PC-9 (cell line): ENCODE measurements around the gene UBR4. TPM values are rescaled to one million over a fixed set of nuclear protein-coding genes. Genes with fewer than 3 reads are reported as not detected.

Source experiments
- BruUV-seq: library from RNA; stranded (reverse); fragments of 400-500 nt; replicated peaks from 2 replicates; lab custom pipeline; 2021; lab: Mats Ljungman, UMichigan
- CTCF ChIA-PET: fragments of 300-600 bp; sonication (Branson Sonifier 250); formaldehyde crosslinking; loops from one replicate; lab custom pipeline; 2022; ENCODE audit warnings: antibody characterized with exemption; lab: Charles Lee
- POLR2A ChIA-PET: fragments of 300-600 bp; sonication (Branson Sonifier 250); formaldehyde crosslinking; loops from one replicate; lab custom pipeline; 2022; ENCODE audit warnings: antibody characterized with exemption; ENCODE audit not compliant: unreplicated experiment; lab: Charles Lee
- DNase-seq, 2 experiments: peaks; one replicate each; pipeline versions ENCODE4 v3.0.0 to v3.0.0-alpha.2; 2015 to 2022; ENCODE audit warnings: mixed read lengths in 1 of 2
- H2AFZ ChIP-seq: fragments of 200-600 bp; sonication (generic); 2 replicates; pipeline ENCODE4 v1.8.1; 2017; ENCODE audit warnings: antibody characterized with exemption
- H3F3A ChIP-seq: fragments of 200-600 bp; sonication (generic); 2 replicates; pipeline ENCODE4 v1.8.1; 2017; ENCODE audit warnings: antibody characterized with exemption, mild to moderate bottlenecking, low read depth; ENCODE audit not compliant: insufficient read depth
- H3K27ac ChIP-seq: fragments of 200-600 bp; sonication (generic); 2 replicates; pipeline ENCODE4 v1.6.1; 2016; ENCODE audit warnings: mixed run types
- H3K27me3 ChIP-seq: fragments of 200-600 bp; sonication (generic); 2 replicates; pipeline ENCODE4 v1.6.1; 2016; ENCODE audit warnings: low read depth, mixed run types; ENCODE audit not compliant: insufficient read depth
- H3K36me3 ChIP-seq: fragments of 200-600 bp; sonication (generic); 2 replicates; pipeline ENCODE4 v1.6.1; 2016; ENCODE audit warnings: low read depth, mixed run types
- H3K4me1 ChIP-seq: fragments of 200-600 bp; sonication (generic); replicated peaks from 2 replicates; pipeline ENCODE4 v1.6.1; 2016; ENCODE audit warnings: mixed run types; ENCODE audit not compliant: insufficient read depth
- H3K4me2 ChIP-seq: fragments of 200-600 bp; sonication (generic); 2 replicates; pipeline ENCODE4 v1.6.1; 2017; ENCODE audit warnings: mixed run types
- H3K4me3 ChIP-seq: fragments of 200-600 bp; sonication (generic); 2 replicates; pipeline ENCODE4 v1.6.1; 2016; ENCODE audit warnings: mixed run types
- H3K79me2 ChIP-seq: fragments of 200-600 bp; sonication (generic); 2 replicates; pipeline ENCODE4 v1.6.1; 2017; ENCODE audit warnings: low read depth, mixed run types
- H3K9me2 ChIP-seq: fragments of 200-600 bp; sonication (generic); 2 replicates; pipeline ENCODE4 v1.8.1; 2017; ENCODE audit warnings: mild to moderate bottlenecking; ENCODE audit not compliant: insufficient read depth
- H3K9me3 ChIP-seq: fragments of 200-600 bp; sonication (generic); 2 replicates; pipeline ENCODE4 v1.8.1; 2016; ENCODE audit warnings: low read depth; ENCODE audit not compliant: insufficient read depth
- H4K20me1 ChIP-seq: fragments of 200-600 bp; sonication (generic); 2 replicates; pipeline ENCODE4 v1.8.1; 2017; ENCODE audit not compliant: insufficient read depth
- EZH2 ChIP-seq: fragments of 200-600 bp; sonication (generic); IDR thresholded peaks from 2 replicates; pipeline ENCODE4 v1.8.0; 2017; ENCODE audit warnings: antibody characterized with exemption, low read depth
- intact Hi-C: fragments of 100-400 bp; cut with micrococcal nuclease; formaldehyde crosslinking; loops from one replicate; pipeline ENCODE4 v1.10.0; 2022; ENCODE audit not compliant: unreplicated experiment
- total RNA-seq: library from RNA; stranded (reverse); gene quantifications from 2 replicates; pipeline ENCODE4 v1.2.3, GENCODE V29; 2021
- TF ChIP-seq, protein P1 (sequence below): fragments of 200-600 bp; sonication (generic); conservative IDR thresholded peaks from 2 replicates; pipeline ENCODE4 v1.6.1; 2017; ENCODE audit warnings: mixed run types, antibody characterized with exemption, mild to moderate bottlenecking, moderate library complexity

UBR4 gene
- total RNA-seq, 1 experiment from 2014 or later, result 117 TPM

GRCh38 chr1:19044975-19045831, 164.9 kb downstream of the UBR4 start:
- no peak for DNase-seq
- no peak overlapping the region for H2AFZ ChIP-seq
- no peaks in the 10 kb centered on the region for H3K9me2 ChIP-seq
- H3K4me2 ChIP-seq, result no peak overlapping the region
- no peak overlapping the region for H3K4me3 ChIP-seq
- no TSS peak for BruUV-seq
- intact Hi-C loops, result no loop called here
- H3K79me2 ChIP-seq, result no peaks in the 10 kb centered on the region
- TF ChIP-seq, protein P1, sequence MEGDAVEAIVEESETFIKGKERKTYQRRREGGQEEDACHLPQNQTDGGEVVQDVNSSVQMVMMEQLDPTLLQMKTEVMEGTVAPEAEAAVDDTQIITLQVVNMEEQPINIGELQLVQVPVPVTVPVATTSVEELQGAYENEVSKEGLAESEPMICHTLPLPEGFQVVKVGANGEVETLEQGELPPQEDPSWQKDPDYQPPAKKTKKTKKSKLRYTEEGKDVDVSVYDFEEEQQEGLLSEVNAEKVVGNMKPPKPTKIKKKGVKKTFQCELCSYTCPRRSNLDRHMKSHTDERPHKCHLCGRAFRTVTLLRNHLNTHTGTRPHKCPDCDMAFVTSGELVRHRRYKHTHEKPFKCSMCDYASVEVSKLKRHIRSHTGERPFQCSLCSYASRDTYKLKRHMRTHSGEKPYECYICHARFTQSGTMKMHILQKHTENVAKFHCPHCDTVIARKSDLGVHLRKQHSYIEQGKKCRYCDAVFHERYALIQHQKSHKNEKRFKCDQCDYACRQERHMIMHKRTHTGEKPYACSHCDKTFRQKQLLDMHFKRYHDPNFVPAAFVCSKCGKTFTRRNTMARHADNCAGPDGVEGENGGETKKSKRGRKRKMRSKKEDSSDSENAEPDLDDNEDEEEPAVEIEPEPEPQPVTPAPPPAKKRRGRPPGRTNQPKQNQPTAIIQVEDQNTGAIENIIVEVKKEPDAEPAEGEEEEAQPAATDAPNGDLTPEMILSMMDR, result no peak
- TF ChIP-seq EZH2, result no peak
- no peaks in the 10 kb centered on the region for H3K27me3 ChIP-seq
- H3K27ac ChIP-seq, result no peak overlapping the region
- ChIA-PET POLR2A (no interaction called here), CTCF (no interaction called here)
- no peaks in the 10 kb centered on the region for H3K4me1 ChIP-seq
- no peaks in the 10 kb centered on the region for H4K20me1 ChIP-seq
- H3K36me3 ChIP-seq, result no peaks in the 10 kb centered on the region
- no peaks in the 10 kb centered on the region for H3F3A ChIP-seq
- H3K9me3 ChIP-seq, result no peaks in the 10 kb centered on the region

DNA sequence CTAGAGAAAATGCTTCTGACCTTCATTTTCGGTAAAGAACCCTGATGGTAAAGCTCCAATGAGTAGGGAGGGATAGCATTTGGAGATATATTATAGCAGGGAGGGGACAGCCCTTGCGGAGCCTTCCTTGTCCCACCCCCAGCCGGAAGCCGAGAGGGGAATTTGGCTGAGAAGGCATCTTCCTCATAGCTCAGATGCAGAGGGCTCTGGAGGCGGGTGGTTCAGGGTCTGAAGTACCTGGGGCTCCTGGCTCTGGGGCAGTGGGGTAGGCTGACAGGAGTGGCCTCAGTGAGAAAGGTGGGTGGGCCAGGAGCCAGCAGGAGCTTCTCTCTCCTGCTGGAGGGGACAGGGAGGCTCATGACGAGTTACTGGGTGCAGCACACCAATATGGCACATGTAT, 165.6 kb downstream of the UBR4 start:
- Histone ChIP-seq H3K36me3 (no peaks in the 10 kb centered on the region), H3K4me1 (no peaks in the 10 kb centered on the region), H3K4me3 (no peak overlapping the region), H3K9me3 (no peaks in the 10 kb centered on the region), H4K20me1 (no peaks in the 10 kb centered on the region), H3F3A (no peaks in the 10 kb centered on the region), H3K27ac (no peak overlapping the region), H3K27me3 (no peaks in the 10 kb centered on the region), H2AFZ (no peak overlapping the region), H3K79me2 (no peaks in the 10 kb centered on the region), H3K9me2 (no peaks in the 10 kb centered on the region), H3K4me2 (no peak overlapping the region)
- DNase-seq, result no peak
- BruUV-seq, result no TSS peak
- TF ChIP-seq, protein P1, result no peak
- no peak for TF ChIP-seq EZH2
- CTCF ChIA-PET, result no interaction called here
- POLR2A ChIA-PET, result no interaction called here
- intact Hi-C loops, result no loop called here

- Histone ChIP-seq H3K36me3 (no peaks in the 10 kb centered on the region), H3K79me2 (no peaks in the 10 kb centered on the region), H3K9me3 (no peaks in the 10 kb centered on the region), H2AFZ (no peak overlapping the region), H3K4me3 (no peak overlapping the region), H3K27me3 (no peaks in the 10 kb centered on the region), H4K20me1 (no peaks in the 10 kb centered on the region), H3K27ac (no peak overlapping the region), H3K9me2 (no peaks in the 10 kb centered on the region), H3K4me1 (no peaks in the 10 kb centered on the region), H3K4me2 (no peak overlapping the region), H3F3A (no peaks in the 10 kb centered on the region)
- BruUV-seq, result no TSS peak
- intact Hi-C loops, result no loop called here
- TF ChIP-seq, protein P1, result no peak
- no peak for TF ChIP-seq EZH2
- no peak for DNase-seq
- CTCF ChIA-PET, result no interaction called here
- POLR2A ChIA-PET, result no interaction called here
Observed at GRCh38 chr1:19043579-19044443, 166.3 kb downstream of the UBR4 start.
